Omental fat pad (tissue), 4 donors: Measurements from ENCODE around the gene KRTAP12-4. TPM values are rescaled to one million over a fixed set of nuclear protein-coding genes. Genes with fewer than 3 reads are reported as not detected.
"Not testable (repeated sequence)": the region's sequence is repeated elsewhere in the genome, so short reads cannot be mapped to it uniquely, and the experiment has no call there.

Experiments used
- ATAC-seq: fragments of 150-250 bp; one replicate; pipeline ENCODE4 v1.9.1; 2016; ENCODE audit warnings: mild to moderate bottlenecking, moderate library complexity; ENCODE audit not compliant: low FRiP score
- DNase-seq: peaks from one replicate; pipeline ENCODE4 v3.0.0-alpha.2; 2019; ENCODE audit warnings: low spot score
- CTCF ChIP-seq, 3 donors: fragments of 450-650 bp; IDR thresholded peaks; one replicate each; pipeline ENCODE4 v1.5.1; 2016 to 2017; ENCODE audit warnings: antibody characterized with exemption in 3 of 3, mild to moderate bottlenecking in 3 of 3, moderate library complexity in 2 of 3
- total RNA-seq, 4 donors: library from RNA; depleted of rRNA; stranded (reverse); fragments of >200 nt; gene quantifications; one replicate each; pipeline ENCODE4 v1.1.0, GENCODE V29; 2016

Gene KRTAP12-4
- total RNA-seq, 4 donors from 2014 or later: not detected

- no peak for TF ChIP-seq CTCF (IDR thresholded peaks at IDR 0.05)
- peak; percentile 23 for ATAC-seq
- DNase-seq: no peak
Measured at GRCh38 chr21:44686000-44686781, 31.7 kb upstream of the KRTAP12-4 start.

GRCh38 chr21:44685050-44685449, 30.6 kb upstream of the KRTAP12-4 start:
- DNase-seq, ATAC-seq: not testable (repeated sequence)

- ATAC-seq (no peak), DNase-seq (no peak)
- no peak for TF ChIP-seq CTCF (IDR thresholded peaks at IDR 0.05)
Measured at GRCh38 chr21:44684483-44684882, 30.0 kb upstream of the KRTAP12-4 start.

- DNase-seq: no peak
- no peak for ATAC-seq
- TF ChIP-seq CTCF (IDR thresholded peaks at IDR 0.05): no peak
Measured at GRCh38 chr21:44684077-44684476, 29.6 kb upstream of the KRTAP12-4 start.

GRCh38 chr21:44682580-44683151, 28.2 kb upstream of the KRTAP12-4 start:
- DNase-seq (no peak), ATAC-seq (no peak)
- no peak for TF ChIP-seq CTCF (IDR thresholded peaks at IDR 0.05)

GRCh38 chr21:44681861-44682579, 27.6 kb upstream of the KRTAP12-4 start, which contains the start of gene KRTAP12-1:
KRTAP12-1 (minus strand) TSS chr21:44682163; CDS start chr21:44682123, 40 bp downstream.
- no peak for TF ChIP-seq CTCF (IDR thresholded peaks at IDR 0.05)
- DNase-seq: no peak
- ATAC-seq: no peak

GRCh38 chr21:44681152-44681551, 26.7 kb upstream of the KRTAP12-4 start:
- no peak for TF ChIP-seq CTCF (IDR thresholded peaks at IDR 0.05)
- ATAC-seq (no peak), DNase-seq (no peak)
